HG03108 (cell line): ENCODE data around the gene PPP1R2C.

Experiments
- ATAC-seq: cut with Tn5 transposase; IDR thresholded peaks from one replicate; pipeline ENCODE4 v1.9.1; 2021; ENCODE audit warnings: moderate library complexity; ENCODE audit not compliant: unreplicated experiment

Gene PPP1R2C

DNA sequence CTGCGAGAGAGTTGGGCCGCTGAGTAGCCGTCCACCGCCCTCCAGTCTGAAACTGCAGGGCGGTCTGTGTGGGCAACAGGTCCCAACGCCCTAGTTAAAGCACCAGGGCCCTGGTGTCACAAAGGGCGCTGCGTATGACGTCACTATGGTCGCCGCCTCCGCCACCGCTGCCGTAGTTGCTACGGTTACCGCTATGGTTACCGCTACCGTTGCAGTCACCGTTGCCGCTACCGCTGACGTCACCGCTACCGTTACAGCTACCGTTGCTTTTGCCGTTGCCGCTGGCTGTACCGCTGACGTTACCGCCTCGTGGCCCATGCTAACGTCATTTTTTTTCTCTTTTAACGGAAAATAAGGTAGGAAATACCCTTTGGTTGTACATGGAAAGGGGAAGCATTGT is at the start of gene PPP1R2C:
PPP1R2C (minus strand) TSS at position 68 of the 400 bp plus-strand sequence. CDS start 84 bp downstream, outside the sequence.
- ATAC-seq, result no peak

DNA sequence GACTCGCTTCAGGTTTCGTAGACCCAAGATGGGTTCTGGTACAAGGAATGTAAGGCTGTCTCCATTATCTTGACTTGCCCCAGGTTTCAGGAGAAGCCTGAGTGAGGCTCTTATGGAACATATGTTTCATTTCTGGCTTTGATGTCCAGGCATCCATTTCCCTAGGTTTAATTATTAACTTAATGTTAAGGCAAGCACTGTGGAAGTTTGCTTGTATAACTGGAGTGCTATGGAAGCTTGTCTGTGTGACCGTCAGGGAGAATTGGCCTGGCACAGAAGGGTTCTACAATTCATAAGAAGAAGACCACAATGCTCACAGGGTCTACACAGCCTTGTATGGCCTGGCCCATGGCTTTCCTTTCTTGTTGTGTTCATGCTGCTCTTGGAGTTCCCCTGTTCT is 47.2 kb upstream of the PPP1R2C start:
- no peak for ATAC-seq

DNA sequence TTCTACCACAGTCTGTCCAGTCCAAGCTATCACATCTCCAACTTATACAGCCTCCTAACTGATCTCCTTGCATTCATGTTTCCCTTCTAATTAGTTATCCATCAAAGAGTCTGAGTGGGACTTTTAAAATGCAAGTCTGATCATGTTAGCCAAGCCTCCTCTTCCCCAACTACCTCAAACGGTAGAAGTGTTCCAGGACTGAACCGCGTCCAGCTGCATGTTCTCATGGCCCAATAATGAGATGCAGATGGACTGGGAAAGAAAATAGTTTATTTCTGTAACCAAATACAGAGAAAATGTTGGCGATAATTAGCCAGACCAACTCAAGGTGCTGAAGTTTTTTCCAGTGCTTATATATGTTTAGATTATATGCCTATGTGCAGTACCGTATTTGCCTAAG is 46.6 kb upstream of the PPP1R2C start:
- ATAC-seq, result no peak

DNA sequence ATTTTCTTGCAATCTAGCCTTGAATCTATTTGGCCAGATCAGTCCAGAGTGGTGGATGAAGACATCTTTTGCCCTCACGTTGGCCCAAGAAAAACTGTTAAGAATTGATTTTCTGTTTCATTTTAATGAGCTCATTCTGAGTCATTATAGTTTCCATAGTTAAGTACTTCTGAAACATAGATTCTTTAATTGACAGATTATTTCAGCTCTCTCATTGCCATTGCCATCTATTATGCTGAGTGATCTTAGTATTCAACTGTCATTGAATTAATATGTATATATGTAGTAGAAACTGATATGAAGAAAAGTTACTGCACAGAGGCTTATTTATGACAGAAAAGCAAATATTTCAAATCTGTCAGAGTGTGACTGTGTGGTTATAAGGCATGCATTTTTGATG is 45.5 kb upstream of the PPP1R2C start:
- ATAC-seq, result no peak

DNA sequence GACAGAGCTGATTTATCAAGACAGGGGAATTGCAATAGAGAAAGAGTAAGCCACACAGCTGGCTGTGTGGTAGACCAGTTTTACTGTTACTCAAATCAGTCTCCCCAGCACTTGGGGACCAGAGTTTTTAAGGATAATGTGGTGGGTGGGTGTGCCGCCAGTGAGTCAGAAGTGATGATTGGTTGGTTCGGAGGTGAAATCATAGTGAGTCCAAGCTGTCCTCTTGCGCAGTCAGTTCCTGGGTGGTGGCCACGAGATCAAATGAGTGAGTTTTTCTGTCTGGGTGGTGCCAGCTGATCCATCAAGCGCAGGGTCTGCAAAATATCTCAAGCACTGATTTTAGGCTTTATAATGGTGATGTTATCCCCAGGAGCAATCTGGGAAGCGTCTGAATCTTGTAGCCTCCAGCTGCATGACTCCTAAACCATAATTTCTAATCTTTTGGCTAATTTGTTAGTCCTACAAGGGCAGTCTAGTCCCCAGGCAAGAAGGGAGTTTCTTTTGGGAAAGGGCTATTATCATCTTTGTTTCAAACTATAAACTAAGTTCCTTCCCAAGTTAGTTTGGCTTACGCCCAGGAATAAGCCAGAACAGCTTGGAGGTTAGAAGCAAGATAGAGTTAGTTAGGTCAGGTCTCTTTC is 44.0 kb upstream of the PPP1R2C start:
- no peak for ATAC-seq

DNA sequence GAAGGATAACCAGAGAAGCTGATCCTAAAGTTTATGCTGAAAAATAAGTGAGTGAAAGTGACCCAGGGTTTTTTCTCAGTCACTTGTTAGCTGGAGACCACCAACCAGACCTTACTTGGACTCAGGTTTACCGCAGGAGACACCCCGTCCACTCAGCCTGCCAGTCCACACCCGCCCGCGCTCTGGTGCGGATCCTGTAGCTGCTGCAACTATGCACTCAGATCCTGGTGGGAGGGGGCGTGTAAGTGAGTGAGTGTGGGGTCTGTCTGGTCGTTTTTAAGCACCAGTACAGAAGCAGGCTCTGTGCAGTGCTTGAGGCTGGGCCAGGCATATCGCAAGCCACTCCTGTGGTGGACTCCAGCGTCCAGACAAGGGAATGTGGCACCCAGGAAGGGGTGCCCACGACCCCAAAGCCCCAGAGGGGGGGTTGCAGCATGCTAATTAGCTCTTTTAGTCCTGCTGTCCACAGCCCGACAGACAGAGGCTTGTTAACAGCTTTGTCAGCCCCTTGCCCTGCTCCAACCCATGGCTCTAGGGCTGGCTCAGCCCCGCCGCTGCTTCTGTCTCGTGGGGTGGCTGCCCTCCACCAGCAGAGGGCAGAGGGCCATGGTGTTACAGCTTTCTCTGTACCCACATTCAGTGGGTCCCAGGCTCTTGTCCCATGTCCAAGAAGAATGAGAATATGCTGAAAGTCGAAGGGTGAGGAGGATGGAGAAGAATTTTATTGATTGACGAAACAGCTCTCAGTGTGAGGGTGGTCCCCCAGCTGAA is 40.4 kb upstream of the PPP1R2C start:
- no peak for ATAC-seq

DNA sequence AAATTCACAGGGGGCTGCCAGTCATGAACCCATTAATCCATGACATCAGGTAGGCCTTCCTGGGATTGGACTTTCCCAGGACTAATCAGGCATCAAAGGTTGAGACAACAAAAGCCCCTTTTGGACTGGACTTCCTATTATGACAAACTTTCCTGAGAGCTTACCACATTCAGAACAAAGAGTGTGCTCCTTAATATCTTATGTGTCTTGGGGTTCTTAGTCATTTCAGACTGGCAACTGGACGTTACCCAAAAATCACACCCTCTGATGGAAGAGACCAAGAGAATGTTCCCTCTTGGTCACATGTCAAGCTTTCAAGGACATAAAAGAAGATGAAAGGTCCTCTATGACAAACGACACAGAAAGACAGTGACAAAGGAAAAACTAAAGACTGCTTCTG is 31.6 kb upstream of the PPP1R2C start:
- ATAC-seq, result no peak

DNA sequence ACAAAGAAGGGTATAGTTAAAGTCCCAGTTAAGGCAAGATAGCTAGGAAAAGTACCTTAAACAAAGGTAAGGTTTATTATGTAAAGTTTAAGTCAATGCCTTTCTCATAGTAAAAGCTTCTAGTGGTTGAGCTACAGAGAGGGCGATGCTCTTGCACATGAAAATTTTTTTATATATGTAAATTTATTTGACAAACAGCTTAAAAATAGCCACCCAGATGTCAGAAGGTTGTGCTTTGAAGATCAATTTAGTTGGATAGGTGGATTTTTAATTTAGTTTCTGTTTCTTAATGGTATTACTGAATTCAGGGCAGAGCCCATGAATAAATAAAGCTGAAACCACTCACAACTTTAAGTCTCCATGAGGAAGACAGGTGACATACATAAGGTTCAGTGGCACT is 29.4 kb upstream of the PPP1R2C start:
- no peak for ATAC-seq

DNA sequence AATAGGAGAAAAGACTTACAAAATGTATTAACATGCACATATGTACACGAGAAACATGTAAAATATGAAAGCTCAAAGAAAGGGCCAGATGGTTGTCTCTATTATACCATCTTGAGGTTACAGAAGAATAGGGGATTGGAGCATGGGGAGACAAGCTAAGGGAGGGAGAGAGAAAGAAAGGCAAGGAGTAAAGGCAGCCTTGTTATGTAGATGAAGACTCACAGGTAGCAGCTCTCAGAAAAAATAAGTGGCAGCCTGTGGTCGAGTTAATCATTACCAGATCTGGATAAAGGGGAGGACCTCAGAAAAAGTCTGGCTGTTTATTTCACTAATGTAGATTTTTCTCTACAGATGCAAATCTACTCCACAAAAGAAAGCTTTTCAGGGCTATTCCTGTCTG is 26.6 kb upstream of the PPP1R2C start:
- no peak for ATAC-seq

DNA sequence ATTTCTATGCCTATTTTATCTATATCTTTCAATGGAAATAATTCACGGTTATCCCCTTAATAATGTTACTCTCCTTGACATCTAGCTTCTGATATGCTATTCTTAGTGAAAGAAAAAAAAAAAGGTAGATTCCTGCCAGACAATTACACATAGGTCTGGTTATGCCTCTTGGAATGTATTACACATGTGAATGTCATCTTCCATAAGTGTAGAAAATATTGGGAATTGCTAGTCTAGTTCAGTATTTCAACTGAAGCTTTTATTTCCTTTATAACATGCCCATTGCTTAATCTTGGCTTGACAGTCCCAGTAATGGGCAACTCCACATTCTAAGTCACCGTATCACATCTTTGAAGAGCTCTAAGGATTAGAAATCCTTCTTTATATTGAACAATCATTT is 25.4 kb upstream of the PPP1R2C start:
- no peak for ATAC-seq

DNA sequence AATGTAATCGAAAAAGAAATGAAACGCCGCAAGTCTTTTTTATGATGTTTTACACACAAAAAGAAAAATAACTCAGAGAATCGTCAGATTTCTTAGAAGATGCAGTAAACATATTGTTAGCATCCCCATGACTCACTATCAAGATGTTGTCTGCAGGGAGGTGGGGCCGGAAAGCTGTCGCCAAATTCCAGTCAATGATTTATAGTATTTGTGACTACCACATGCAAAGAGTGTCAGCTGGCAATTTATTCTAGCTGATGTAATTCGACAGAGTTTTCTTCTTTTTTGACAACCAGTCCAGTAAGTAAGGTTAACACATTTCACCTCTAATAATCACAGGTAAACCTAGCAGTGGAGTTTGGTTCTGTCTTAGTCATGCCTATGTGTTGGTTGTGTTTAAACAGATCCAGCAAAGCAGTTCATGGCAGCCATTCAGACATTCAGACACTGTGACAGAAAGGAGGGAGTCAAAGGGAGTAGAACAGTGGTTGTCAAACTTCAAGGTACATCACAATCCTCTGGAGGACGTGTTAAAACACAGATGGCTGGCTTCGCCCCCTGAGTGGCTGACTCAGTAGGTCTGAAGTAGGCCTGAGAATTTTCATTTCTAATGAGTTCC is 19.8 kb upstream of the PPP1R2C start:
- no peak for ATAC-seq

DNA sequence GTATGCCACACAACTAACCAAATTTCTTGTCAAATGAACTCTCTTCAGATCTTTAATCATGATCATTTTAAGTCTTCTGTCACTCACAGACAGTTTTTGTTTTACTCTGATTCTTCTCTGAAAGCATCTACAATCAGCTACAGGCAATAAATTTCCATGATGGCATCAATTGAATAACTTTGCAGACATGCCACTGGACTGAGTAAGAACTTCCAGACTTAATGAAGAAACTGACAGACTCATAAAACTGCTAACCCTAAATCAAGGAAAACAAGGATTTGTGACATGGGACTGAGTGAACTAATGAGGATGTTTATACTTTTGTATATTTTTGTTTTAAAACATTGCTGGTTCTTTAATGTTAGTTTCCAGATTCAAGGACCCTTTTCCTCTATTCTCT is 5.5 kb upstream of the PPP1R2C start:
- no peak for ATAC-seq

DNA sequence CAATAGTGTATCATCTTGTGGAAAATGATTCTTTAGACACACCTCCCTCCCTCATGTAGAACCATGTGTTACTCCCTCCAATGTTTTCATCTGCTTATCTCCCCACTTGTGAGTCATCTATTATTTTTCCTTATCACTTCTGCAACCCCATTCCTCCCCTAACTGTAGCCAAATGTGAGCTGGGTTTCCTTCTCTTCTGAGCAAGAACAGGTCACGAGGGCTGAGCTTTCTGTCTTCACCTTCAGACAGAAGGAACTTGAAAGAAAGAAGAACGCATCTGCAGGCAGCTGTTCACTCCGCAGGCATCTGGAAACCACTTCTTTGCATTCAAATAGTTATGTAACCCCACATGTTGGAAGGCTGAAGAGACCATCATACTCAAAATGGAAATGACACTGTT is 1.8 kb downstream of the PPP1R2C start:
- ATAC-seq, result no peak

DNA sequence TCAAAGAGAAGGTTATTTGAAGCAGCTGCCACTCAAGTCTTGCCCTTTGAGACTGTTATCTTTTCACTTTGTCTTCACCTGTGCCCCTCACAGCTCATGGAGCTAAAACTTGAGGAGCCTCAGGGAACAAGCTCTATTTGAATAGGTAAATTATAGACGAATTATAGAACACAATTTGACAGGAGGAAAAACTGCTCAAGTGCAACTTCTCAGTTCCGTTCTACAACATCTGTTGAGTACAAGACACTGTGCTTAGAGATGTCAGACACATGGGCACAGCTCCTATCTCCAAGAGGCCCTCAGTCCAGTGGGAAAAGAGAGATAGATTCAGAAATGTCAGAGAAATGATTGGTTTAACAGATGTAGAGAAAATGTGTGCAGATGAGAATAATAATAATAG is 5.1 kb downstream of the PPP1R2C start:
- ATAC-seq, result no peak

DNA sequence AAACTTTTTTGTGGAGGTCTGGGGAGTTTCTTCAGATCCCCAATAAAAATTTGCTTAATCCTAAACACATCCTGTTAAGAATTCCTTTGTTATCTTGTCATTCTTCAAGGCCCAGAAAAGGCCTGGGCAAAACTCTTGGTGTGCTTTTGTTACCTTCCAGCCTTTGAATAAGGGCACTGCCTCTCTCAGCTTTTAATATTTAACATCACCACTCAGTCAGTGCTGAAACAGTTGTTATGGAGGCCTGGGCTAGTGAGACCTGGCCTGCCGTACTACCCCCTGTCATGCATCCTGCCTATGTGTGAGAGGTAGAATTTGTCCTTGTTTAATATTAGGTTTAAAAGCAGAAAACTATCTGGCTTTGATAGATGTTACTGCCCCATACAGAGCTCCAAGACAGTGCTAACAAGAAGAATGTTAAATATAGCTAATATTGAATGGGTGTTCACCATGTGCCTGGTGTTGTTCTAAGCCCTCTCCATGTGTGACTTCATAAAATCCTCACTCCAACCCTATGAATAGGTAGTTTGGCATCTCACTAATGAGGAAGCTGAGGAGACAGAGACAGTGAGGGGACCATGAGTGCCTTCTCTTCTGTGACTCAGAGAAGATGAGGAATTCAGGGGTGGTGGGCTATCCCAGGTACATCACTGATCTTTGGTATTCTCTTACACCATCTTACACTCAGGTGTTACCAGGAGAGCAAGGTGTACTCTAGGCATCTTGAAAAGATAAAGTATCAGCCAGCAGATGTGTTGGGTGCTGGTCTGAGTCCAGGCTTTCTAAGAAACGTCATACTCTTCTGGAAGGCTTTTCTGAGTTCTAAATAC is 6.2 kb downstream of the PPP1R2C start:
- no peak for ATAC-seq

DNA sequence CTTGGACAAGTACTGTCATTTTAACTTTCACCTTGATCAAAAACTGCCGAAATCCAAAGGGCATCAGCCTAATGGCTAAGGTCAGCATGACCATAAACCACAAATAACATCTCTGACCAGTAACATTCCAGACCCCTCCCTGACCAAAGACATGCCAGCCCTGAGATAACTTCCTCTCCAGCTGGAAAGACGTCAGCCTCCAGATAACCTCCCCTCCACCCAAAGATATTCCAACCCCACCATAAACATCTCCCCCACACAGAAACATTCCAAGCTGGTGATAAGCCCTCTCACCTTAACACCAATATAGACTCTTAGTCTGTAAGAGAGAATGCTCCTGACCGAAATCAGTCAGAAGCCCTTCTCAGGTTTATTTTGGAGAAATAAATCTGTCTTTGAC is 7.4 kb downstream of the PPP1R2C start:
- no peak for ATAC-seq

DNA sequence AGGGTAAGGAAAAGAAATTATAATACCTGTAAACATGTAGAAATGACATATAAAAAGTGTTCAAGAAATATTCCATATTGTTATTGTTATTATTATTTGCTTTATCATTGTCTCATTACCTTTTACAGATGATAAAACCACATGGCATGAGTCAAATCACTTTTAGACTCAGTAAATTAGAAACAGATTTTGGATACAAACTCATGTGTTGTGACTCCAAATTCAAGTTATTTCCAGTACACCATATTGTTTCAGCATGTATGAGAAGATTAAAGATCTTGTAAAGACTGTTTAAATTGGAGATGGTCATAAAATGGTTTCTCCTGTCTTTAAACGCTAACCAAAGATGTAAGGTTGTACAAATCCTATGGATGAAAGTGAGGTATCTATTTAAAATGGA is 18.1 kb downstream of the PPP1R2C start:
- ATAC-seq, result no peak

DNA sequence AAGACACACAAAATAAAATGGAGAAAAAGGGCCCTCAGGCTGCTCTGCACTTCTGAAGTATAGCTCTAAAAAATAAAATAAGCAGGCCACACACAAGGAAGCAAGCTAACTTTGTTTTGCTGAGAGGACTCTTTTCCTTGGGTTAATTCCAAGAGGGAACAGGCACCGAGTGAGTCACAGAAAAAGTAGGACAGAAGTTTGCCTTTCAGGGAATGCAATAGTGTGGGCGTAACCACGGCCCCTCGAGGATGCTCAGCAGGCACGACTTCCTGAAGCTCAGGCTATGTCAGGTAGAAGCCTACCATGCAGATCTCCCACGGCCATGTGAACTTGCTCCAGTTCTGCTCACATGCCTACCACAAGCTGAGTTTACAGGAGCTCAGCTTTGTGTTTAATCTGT is 22.1 kb downstream of the PPP1R2C start:
- ATAC-seq, result no peak

DNA sequence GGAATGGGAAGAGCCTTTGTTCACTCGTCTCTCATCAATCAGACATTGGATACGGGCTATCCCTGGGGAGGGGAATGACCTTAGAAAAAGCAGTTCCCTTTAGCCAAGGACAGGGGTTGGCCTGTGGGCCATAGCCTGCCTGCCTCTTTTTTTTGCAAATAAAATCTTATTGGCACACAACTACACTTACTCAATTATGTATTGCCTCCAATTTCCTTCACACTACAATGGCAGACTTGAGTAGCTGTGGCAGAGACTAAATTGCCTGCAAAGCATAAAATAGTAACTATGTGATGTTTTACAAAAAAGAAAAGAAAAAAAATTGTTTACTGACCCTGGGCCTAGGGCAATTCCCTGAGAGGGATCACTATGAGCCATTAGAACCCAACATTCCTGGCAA is 23.4 kb downstream of the PPP1R2C start:
- no peak for ATAC-seq

DNA sequence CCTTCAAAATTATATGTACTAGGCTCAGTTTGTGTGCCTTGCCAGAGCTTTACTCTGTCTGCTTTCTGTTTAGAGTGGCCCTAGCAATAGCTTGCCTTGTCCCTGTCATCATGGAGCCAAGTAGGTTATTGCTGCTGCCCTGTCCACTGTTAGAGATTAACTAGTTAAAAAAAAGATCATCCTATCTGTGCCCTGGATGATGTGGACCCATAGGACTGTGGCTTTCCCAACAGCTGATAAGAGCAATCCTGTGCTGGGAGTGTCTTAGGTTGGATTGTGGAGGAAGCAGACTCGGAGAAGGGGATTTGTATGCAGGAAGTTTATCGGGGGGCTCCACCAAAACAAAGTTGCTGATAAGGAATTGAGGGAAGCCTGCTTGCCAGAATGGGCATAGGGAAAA is 23.8 kb downstream of the PPP1R2C start:
- ATAC-seq, result no peak

DNA sequence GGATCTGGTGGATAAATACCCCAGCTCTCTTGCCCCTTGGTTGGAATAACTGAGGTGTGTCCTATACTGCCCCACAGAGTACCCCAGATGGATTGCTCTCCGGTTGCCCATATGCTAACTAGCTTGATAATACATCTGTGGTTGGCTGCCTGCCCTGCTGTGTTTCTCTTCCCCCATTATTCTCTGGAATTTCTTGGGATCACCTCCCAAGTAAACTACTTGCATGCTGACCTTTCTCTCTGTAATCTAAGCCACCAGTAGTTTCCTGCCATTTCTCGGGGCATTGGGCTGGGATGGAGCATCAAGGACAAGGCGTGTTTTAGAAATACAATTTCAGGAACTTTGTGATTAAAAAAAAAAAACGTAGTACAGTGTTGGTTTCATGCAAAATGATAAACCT is 25.2 kb downstream of the PPP1R2C start:
- no peak for ATAC-seq
